GM18861 (cell line): Measurements from ENCODE around the gene SLC35D1.
"Not testable (repeated sequence)": the region's sequence is repeated elsewhere in the genome, so short reads cannot be mapped to it uniquely, and the experiment has no call there.

Experiments
- ATAC-seq: cut with Tn5 transposase; IDR thresholded peaks from one replicate; pipeline ENCODE4 v1.9.1; 2021; ENCODE audit not compliant: unreplicated experiment

SLC35D1 gene

DNA sequence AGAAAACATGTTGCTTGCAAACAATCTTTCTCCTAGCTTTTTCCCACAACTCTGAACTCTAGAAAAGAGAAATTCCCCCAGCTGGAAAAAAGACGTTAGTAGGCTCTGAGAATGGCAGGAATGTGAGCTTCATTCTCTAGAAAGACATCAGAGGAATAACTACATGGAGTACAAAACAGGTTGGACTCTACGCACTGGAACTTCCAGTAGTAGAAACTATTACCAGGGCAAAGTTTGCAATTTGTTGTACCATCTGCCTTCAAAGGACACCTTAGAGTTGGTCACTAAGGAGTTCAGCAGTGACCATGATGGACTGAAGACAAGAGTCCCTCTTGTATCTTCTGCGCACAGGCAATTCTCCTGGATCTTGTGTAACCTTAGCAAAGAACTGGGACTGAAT lies 60.9 kb downstream of the SLC35D1 start:
- ATAC-seq = no peak

DNA sequence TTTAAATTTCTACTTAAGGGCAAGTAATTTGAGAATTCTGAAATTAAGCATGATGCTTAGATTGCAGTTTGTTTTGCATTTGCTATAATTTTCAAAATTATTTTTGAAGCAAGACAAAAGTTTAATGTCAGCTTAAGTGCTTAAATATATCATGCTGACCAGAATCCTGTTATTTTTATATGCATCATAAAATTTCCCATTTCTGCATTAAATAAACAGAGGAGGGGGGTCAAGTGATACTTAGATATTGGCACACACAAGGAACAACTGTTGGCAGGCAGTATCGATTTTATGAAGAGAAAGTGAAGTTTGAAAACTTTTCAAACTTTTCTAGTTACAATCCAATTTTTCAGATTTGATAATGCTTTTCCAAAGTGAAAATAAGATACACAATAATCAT lies 68.1 kb downstream of the SLC35D1 start:
- no peak for ATAC-seq

DNA sequence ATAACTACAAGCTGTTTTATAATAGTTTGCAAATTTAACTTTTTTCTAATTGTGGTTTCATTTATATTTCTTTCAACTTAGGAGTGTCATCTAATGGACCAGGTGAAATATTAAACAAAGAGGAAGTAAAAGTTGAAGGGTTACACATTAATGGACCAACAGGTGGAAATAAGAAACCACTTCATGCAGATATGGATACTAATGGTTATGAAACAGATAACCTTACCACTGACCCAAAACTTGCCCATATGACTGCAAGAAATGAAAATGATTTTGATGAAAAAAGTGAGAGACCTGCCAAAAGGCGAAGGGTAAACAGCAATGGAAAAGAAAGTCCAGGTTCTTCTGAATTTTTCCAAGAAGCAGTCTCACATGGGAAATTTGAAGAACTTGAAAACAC lies 69.5 kb downstream of the SLC35D1 start:
- peak; percentile 86 for ATAC-seq

- peak; percentile 47 for ATAC-seq
Observed at GRCh38 chr1:66982561-66983260, 71.2 kb downstream of the SLC35D1 start.

DNA sequence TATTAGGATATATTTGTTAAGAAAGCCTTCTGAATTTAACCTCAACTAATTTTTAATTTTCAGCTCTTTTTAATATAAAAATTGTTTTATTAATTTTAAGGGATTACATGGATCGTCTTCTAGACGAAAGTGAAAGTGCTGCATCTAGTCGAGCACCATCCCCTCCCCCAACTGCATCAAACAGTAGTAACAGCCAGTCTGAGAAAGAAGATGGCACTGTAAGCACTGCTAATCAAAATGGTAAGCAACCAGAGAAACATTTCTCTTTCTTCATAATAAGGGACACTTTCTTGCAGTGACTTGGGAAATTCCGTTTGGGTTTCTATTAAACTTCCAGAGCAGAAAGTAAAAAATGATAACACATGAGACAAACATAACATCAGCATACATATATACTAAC lies 72.3 kb downstream of the SLC35D1 start:
- no peak for ATAC-seq

- ATAC-seq = no peak
Observed at GRCh38 chr1:66980745-66981367, 73.1 kb downstream of the SLC35D1 start.

GRCh38 chr1:66979621-66980020 lies 74.3 kb downstream of the SLC35D1 start:
- ATAC-seq = not testable (repeated sequence)

DNA sequence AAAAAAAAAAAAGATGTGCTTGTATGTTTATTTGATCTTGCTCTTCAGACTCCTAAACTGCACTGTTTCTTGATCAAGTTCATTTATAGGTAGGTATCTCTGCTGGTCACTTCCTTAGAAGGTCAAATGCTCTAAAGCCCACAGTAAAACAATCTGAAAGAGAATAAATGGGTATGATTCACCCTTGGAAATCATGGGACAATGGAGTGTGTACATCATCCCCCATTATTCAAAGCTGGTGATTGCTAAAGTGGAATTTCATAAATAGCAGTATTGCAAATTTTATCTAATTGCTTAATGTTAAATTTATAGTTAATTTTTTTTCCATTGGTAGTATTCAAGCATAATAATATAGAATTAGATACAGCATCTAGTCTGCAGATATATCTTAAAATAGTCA lies 75.7 kb downstream of the SLC35D1 start:
- ATAC-seq = no peak

DNA sequence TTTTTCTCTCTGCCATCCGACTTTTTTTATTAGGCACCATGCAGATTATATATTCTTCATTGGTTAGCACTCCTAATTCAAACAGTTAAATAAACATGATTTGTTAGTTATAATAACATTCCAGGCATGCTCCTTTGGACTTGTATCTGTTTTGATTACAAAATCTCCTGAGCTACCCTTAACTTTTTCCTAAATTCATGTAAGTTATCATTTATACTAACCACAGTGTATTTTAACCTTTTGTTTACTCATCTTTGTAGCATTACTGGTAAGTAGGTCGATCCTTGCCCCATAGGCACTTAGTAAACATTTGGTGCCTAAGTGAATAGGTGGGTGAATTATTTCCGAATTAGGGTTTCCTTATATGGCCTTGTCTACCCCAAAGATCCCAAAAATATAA lies 85.4 kb downstream of the SLC35D1 start:
- ATAC-seq = no peak

DNA sequence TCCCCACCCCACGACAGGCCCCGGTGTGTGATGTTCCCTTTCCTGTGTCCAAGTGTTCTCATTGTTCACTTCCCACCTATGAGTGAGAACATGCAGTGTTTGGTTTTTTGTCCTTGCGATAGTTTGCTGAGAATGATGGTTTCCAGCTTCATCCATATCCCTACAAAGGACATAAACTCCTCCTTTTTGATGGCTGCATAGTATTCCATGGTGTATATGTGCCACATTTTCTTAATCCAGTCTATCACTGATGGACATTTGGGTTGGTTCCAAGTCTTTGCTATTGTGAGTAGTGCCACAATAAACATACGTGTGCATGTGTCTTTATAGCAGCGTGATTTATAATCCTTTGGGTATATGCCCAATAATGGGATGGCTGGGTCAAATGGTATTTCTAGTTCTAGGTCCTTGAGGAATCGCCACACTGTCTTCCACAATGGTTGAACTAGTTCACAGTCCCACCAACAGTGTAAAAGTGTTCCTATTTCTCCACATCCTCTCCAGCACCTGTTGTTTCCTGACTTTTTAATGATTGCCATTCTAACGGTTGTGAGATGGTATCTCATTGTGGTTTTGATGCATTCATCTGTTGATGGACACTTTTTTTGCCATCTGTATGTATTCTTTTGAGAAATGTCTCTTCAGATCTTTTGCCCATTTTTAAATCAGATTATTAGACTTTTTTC lies 87.6 kb downstream of the SLC35D1 start:
- not testable (repeated sequence) for ATAC-seq

- ATAC-seq = no peak
Observed at GRCh38 chr1:66957938-66958337, 96.0 kb downstream of the SLC35D1 start.

- peak; percentile 93 for ATAC-seq
Observed at GRCh38 chr1:66954208-66954607, 99.7 kb downstream of the SLC35D1 start.

DNA sequence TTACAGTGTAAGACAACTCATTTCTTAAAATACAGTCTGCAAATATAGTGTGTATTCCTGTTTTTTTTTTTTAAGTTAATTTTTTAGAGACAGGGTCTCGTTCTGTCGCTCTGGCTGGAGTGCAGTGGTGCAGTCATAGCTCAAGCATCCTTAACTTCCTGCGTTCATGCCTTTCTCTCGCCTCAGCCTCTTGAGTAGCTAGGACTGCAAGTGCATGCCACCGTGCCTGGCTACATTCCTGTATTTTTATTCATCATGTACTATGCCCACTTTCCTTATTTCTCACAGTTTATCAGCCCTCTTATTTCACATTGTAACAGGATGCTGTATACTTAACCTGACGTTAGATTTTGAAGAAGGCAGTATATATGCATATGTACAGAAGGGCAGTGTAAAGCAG lies 102.4 kb downstream of the SLC35D1 start:
- ATAC-seq = no peak
